Breast epithelium (tissue), 4 donors: ENCODE results near the gene HIPK1. TPM values are rescaled to one million over a fixed set of nuclear protein-coding genes. Genes with fewer than 3 reads are reported as not detected.
"Not testable (repeated sequence)": the region's sequence is repeated elsewhere in the genome, so short reads cannot be mapped to it uniquely, and the experiment has no call there.

ENCODE experiments used
- DNase-seq, 2 donors: peaks; one replicate each; pipeline ENCODE4 v3.0.0-alpha.2; 2019; ENCODE audit warnings: low spot score in 2 of 2
- H3K27ac ChIP-seq, 2 donors: fragments of 200-600 bp; sonication (generic) in 1 of 2; one replicate each; pipeline ENCODE4 v1.5.1; 2016 to 2019; ENCODE audit warnings: mild to moderate bottlenecking in 1 of 2
- H3K27me3 ChIP-seq, 2 donors: fragments of 200-600 bp; sonication (generic) in 1 of 2; one replicate each; pipeline versions ENCODE4 v1.5.1 to v1.6.0; 2017 to 2019; ENCODE audit warnings: control low read depth in 1 of 2, mild to moderate bottlenecking in 1 of 2
- H3K36me3 ChIP-seq: fragments of 200-600 bp; one replicate; pipeline ENCODE4 v1.5.1; 2019
- H3K4me1 ChIP-seq, 2 donors: fragments of 200-600 bp; sonication (generic); one replicate each; pipeline ENCODE4 v1.5.1; 2016 to 2019; ENCODE audit warnings: control low read depth in 1 of 2
- H3K4me3 ChIP-seq, 3 donors: fragments of 200-600 bp; sonication (generic); 1 replicate in 2 of 3; 2 replicates in 1 of 3; pipeline ENCODE4 v1.5.1; 2016 to 2019; ENCODE audit warnings: mild to moderate bottlenecking in 3 of 3, moderate library complexity in 2 of 3
- H3K9me3 ChIP-seq, 2 donors: fragments of 200-600 bp; sonication (generic) in 1 of 2; one replicate each; pipeline ENCODE4 v1.5.1; 2016 to 2019; ENCODE audit warnings: control low read depth in 1 of 2
- CTCF ChIP-seq, 3 donors: fragments of 450-650 bp; IDR thresholded peaks; one replicate each; pipeline ENCODE4 v1.5.1; 2016 to 2017; ENCODE audit warnings: antibody characterized with exemption in 3 of 3, mild to moderate bottlenecking in 3 of 3, moderate library complexity in 3 of 3
- POLR2A ChIP-seq: fragments of 450-650 bp; IDR thresholded peaks from one replicate; pipeline ENCODE4 v1.6.1; 2016; ENCODE audit warnings: antibody characterized with exemption, mild to moderate bottlenecking, moderate library complexity
- POLR2AphosphoS5 ChIP-seq, 3 donors: sonication (generic); formaldehyde crosslinking; IDR thresholded peaks; one replicate each; pipeline ENCODE4 v1.6.1; 2017; ENCODE audit warnings: antibody characterized with exemption in 3 of 3
- intact Hi-C: fragments of 100-400 bp; cut with DNase I; formaldehyde crosslinking; loops from one replicate; pipeline ENCODE4 v1.15.1; 2023; ENCODE audit warnings: low total_unique reads
- total RNA-seq, 3 donors: library from RNA; depleted of rRNA; stranded (reverse); fragments of >200 nt; gene quantifications; one replicate each; pipeline ENCODE4 v1.1.0, GENCODE V29; 2016

HIPK1 gene
- total RNA-seq, 3 donors from 2014 or later = 46.9 to 66.2 (median 57.8) TPM

DNA sequence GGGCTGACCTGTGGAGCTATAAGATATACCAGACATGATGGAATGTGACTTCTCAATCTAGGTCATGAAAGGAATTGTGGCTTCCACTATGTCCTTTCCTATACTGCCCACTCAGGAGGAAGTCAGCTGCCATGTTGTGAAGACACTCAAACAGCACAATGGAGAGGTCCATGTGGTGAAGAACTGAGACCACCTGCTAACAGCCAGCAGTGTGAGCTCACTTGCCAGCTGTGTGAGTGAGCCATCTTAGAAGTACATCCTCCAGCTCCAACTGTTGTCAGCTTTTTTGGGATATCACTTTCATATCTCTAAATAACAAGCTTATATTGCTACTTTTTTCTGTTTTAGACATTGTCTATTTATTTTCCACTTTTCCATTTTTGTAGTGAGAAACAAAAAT, 79.9 kb downstream of the HIPK1 start:
- no peak for TF ChIP-seq POLR2AphosphoS5 (IDR thresholded peaks at IDR 0.05)
- no peak for TF ChIP-seq CTCF (IDR thresholded peaks at IDR 0.05)
- no peak for TF ChIP-seq POLR2A
- Histone ChIP-seq H3K27ac (no peak overlapping the region), H3K27me3 (no peaks in the 10 kb centered on the region), H3K4me3 (no peak overlapping the region), H3K9me3 (no peaks in the 10 kb centered on the region), H3K4me1 (no peaks in the 10 kb centered on the region), H3K36me3 (no peaks in the 10 kb centered on the region)
- no peak for DNase-seq
- intact Hi-C loops = no loop called here

DNA sequence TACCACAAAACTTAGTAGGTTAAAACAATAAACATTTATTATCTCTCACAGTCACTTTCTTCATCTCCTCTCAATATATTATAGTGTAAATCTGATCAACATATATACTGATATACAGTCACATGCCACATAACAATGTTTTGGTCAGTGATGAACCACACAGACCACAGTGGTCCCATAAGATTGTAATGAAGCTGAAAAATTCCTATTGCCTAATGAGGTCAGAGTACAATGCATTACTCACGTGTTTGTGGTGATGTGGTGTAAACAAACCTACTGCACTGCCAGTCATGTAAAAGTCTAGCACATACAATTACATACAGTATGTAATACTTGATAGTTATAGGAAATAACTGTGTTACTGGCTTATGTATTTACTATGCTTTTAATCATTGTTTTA, 80.3 kb downstream of the HIPK1 start:
- Histone ChIP-seq H3K4me3 (no peak overlapping the region), H3K9me3 (no peaks in the 10 kb centered on the region), H3K4me1 (no peaks in the 10 kb centered on the region), H3K27me3 (no peaks in the 10 kb centered on the region), H3K36me3 (no peaks in the 10 kb centered on the region), H3K27ac (no peak overlapping the region)
- TF ChIP-seq POLR2A = no peak
- no peak for TF ChIP-seq CTCF (IDR thresholded peaks at IDR 0.05)
- no peak for TF ChIP-seq POLR2AphosphoS5 (IDR thresholded peaks at IDR 0.05)
- DNase-seq = no peak
- intact Hi-C loops = no loop called here

- Histone ChIP-seq H3K27me3 (no peaks in the 10 kb centered on the region), H3K4me1 (no peaks in the 10 kb centered on the region), H3K4me3 (no peak overlapping the region), H3K9me3 (no peaks in the 10 kb centered on the region), H3K27ac (no peak overlapping the region), H3K36me3 (no peaks in the 10 kb centered on the region)
- intact Hi-C loops = no loop called here
- TF ChIP-seq POLR2AphosphoS5 (IDR thresholded peaks at IDR 0.05) = no peak
- no peak for DNase-seq
These were observed 81.5 kb downstream of the HIPK1 start for GRCh38 chr1:114010433-114011184.

DNA sequence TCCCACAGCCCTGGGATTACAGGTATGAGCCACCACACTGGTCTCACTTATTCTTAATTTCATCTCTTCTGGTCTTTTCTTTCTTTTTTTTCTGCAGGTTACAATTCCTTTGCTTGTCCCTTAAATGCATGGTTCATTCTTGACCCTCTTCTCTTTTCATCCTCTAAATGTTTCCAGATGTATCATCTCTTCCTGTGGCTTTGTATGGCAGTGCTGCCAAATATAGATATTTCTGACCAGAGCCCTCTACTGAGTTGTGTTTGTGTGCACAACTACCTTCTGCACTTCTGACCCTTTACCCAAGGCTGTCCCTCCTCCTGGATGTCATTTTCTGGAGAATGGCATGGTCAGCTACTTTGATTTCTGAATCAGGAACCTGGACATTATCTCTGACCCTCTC, 82.7 kb downstream of the HIPK1 start:
- Histone ChIP-seq H3K36me3 (no peaks in the 10 kb centered on the region), H3K27me3 (no peaks in the 10 kb centered on the region), H3K4me3 (no peak overlapping the region), H3K4me1 (no peaks in the 10 kb centered on the region), H3K27ac (no peak overlapping the region), H3K9me3 (no peaks in the 10 kb centered on the region)
- DNase-seq = no peak
- TF ChIP-seq CTCF (IDR thresholded peaks at IDR 0.05) (no peak), POLR2A (no peak)
- intact Hi-C loops = no loop called here

DNA sequence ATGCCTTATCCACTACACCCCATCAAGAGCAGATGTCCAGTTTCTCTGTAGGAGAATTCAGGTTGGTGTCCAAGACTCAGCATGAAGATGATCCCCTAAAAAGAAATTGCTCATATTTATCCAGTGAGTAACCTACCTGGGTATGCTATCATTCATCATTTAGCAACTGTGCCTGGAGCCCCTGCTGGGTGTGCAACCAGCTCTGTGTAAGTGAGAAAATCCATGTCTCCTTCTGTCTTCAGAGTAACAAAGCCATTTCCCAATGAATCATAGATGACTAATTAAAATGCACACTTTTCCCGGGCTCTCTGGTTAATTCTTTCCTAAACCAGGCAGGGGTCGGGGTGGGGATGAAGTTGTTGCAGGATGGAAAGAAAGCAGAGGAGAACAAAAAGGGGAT, 86.0 kb downstream of the HIPK1 start:
- TF ChIP-seq CTCF (IDR thresholded peaks at IDR 0.05) = no peak
- TF ChIP-seq POLR2AphosphoS5 (IDR thresholded peaks at IDR 0.05) = no peak
- TF ChIP-seq POLR2A = no peak
- H3K27me3 ChIP-seq = no peaks in the 10 kb centered on the region
- H3K4me3 ChIP-seq = no peak overlapping the region
- H3K9me3 ChIP-seq = no peaks in the 10 kb centered on the region
- intact Hi-C loops = no loop called here
- H3K36me3 ChIP-seq = no peaks in the 10 kb centered on the region
- no peak overlapping the region for H3K27ac ChIP-seq
- no peaks in the 10 kb centered on the region for H3K4me1 ChIP-seq
- no peak for DNase-seq

DNA sequence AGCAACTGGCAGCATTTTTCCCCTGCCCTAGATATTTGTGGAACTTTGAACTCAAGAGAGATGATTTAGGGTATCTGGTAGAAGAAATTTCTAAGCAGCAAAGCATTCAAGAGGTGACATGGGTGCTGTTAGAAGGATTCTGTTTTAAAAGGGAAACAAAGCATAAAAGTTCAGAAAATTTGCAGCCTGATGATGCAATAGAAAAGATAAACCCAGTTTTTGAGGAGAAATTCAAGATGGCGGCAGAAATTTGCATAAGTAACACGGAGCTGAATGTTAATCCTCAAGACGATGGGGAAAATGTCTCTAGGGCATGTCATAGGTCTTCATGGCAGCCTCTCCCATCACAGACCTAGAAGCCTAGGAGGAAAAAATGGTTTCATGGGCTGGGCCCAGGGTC, 90.6 kb downstream of the HIPK1 start:
- H3K27me3 ChIP-seq, H3K36me3 ChIP-seq, DNase-seq, H3K9me3 ChIP-seq, H3K4me3 ChIP-seq, intact Hi-C loops, H3K4me1 ChIP-seq, H3K27ac ChIP-seq: not testable (repeated sequence)
